Smooth muscle cell (in vitro differentiated cells): ENCODE results near the gene MYLK. TPM values are rescaled to one million over a fixed set of nuclear protein-coding genes. Genes with fewer than 3 reads are reported as not detected.
A peak's percentile ranks its signal among the peaks of the same experiment; 100 is the strongest.

Experiments
- DNase-seq: peaks from one replicate; lab custom pipeline; 2025; ENCODE audit not compliant: unreplicated experiment; lab: John Stamatoyannopoulos, UW
- H2AFZ ChIP-seq: fragments of 200-600 bp; sonication (generic); 2 replicates; pipeline ENCODE4 v1.6.0; 2016; ENCODE audit warnings: antibody characterized with exemption, low read depth, mild to moderate bottlenecking
- H3F3A ChIP-seq: fragments of 200-600 bp; sonication (generic); 2 replicates; pipeline ENCODE4 v1.6.0; 2017; ENCODE audit warnings: antibody characterized with exemption, low read depth
- H3K27ac ChIP-seq: fragments of 200-600 bp; sonication (generic); 2 replicates; pipeline ENCODE4 v1.5.1; 2016; ENCODE audit warnings: low read depth, mild to moderate bottlenecking
- H3K27me3 ChIP-seq: fragments of 200-600 bp; sonication (generic); 2 replicates; pipeline ENCODE4 v1.6.1; 2016; ENCODE audit warnings: low read depth, mild to moderate bottlenecking
- H3K36me3 ChIP-seq: fragments of 200-600 bp; sonication (generic); 2 replicates; pipeline ENCODE4 v1.5.1; 2016; ENCODE audit warnings: low read depth
- H3K4me1 ChIP-seq: fragments of 200-600 bp; sonication (generic); 2 replicates; pipeline ENCODE4 v1.5.1; 2016; ENCODE audit warnings: low read depth
- H3K4me2 ChIP-seq: fragments of 200-600 bp; sonication (generic); 2 replicates; pipeline ENCODE4 v1.6.0; 2016; ENCODE audit warnings: mild to moderate bottlenecking
- H3K4me3 ChIP-seq: fragments of 200-600 bp; sonication (generic); 2 replicates; pipeline ENCODE4 v1.5.1; 2016; ENCODE audit warnings: mild to moderate bottlenecking
- H3K79me2 ChIP-seq: fragments of 200-600 bp; sonication (generic); 2 replicates; pipeline ENCODE4 v1.6.0; 2016; ENCODE audit warnings: low read depth, mild to moderate bottlenecking
- H3K9ac ChIP-seq: fragments of 200-600 bp; sonication (generic); 2 replicates; pipeline ENCODE4 v1.6.0; 2016; ENCODE audit warnings: low read depth
- H3K9me3 ChIP-seq: fragments of 200-600 bp; sonication (generic); replicated peaks from 2 replicates; pipeline ENCODE4 v1.5.1; 2016; ENCODE audit warnings: low read depth
- H4K20me1 ChIP-seq: fragments of 200-600 bp; sonication (generic); 2 replicates; pipeline ENCODE4 v1.6.0; 2016; ENCODE audit warnings: low read depth
- WGBS: methylation state at CpG from one replicate; pipeline ENCODE4 v1.1.7; 2016; ENCODE audit warnings: low lambda C conversion rate; 5-methylcytosine and 5-hydroxymethylcytosine counted together
- polyA plus RNA-seq: library from polyadenylated mRNA; unstranded; fragments of >200 nt; fragmentation: Nextera tagmentation; extraction: Ambion mirVana; gene quantifications from 2 replicates; pipeline ENCODE4 v1.2.1, GENCODE V29; 2016
- total RNA-seq: library from RNA; depleted of rRNA; stranded (reverse); fragments of >200 nt; gene quantifications from 2 replicates; pipeline ENCODE4 v1.2.3, GENCODE V29; 2014
- TF ChIP-seq, protein P1 (sequence below): fragments of 200-600 bp; sonication (generic); IDR thresholded peaks from 2 replicates; pipeline ENCODE4 v1.5.1; 2017; ENCODE audit warnings: borderline replicate concordance, mild to moderate bottlenecking, antibody characterized with exemption; ENCODE audit not compliant: insufficient read depth, poor library complexity, severe bottlenecking

MYLK gene
- total and polyA plus RNA-seq, 2 experiments from 2014 or later: 13.6 to 25.5 TPM

- H3K27me3 ChIP-seq: no peaks in the 10 kb centered on the region
- H4K20me1 ChIP-seq: no peaks in the 10 kb centered on the region
- H3K9me3 ChIP-seq: no peaks in the 10 kb centered on the region
- no peaks in the 10 kb centered on the region for H3K36me3 ChIP-seq
- no peaks in the 10 kb centered on the region for H3K79me2 ChIP-seq
- no peak for DNase-seq
- no peak overlapping the region for H3K4me2 ChIP-seq
- no peak overlapping the region for H3K27ac ChIP-seq
- H3K9ac ChIP-seq: no peak overlapping the region
- no peak overlapping the region for H2AFZ ChIP-seq
- H3K4me1 ChIP-seq: no peaks in the 10 kb centered on the region
- no peak overlapping the region for H3K4me3 ChIP-seq
- H3F3A ChIP-seq: no peaks in the 10 kb centered on the region
- TF ChIP-seq, protein P1, sequence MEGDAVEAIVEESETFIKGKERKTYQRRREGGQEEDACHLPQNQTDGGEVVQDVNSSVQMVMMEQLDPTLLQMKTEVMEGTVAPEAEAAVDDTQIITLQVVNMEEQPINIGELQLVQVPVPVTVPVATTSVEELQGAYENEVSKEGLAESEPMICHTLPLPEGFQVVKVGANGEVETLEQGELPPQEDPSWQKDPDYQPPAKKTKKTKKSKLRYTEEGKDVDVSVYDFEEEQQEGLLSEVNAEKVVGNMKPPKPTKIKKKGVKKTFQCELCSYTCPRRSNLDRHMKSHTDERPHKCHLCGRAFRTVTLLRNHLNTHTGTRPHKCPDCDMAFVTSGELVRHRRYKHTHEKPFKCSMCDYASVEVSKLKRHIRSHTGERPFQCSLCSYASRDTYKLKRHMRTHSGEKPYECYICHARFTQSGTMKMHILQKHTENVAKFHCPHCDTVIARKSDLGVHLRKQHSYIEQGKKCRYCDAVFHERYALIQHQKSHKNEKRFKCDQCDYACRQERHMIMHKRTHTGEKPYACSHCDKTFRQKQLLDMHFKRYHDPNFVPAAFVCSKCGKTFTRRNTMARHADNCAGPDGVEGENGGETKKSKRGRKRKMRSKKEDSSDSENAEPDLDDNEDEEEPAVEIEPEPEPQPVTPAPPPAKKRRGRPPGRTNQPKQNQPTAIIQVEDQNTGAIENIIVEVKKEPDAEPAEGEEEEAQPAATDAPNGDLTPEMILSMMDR: no peak
Observed at GRCh38 chr3:123862152-123862551, 22.0 kb downstream of the MYLK start.

DNA sequence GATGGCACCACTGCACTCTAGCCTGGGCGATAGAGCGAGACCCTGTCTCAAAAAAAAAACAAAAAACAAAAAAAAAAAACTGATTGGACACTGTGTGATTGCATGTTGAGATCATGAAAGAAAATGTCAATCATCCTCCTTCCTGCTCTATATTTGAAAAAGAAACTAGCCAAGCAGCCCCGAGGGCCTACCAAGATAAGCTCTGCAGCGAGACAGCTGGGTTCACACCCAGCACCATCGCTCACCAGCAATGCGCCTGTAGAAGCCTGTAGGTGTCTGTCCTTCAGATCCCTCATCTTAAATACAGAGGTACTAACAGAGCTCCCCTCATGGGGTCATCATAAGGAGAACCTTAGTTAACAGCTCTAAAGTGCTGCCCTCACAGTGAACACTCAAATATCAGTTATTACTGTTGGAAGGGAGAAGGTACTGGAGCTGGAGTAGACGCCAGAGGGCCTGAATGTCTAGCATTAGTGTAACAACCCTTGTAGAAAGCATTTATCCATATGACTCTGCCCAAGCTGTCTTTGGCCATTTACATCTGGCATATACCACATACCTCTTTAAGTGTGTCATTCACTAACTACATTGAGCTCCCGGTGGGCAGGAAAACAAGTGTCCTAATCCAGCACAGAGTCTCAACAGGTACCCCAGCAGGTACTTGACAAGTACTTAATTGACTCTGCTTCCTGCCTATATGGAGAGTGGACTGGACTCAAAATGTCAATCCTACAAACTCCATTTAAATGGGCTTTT lies 22.9 kb downstream of the MYLK start:
- Histone ChIP-seq H3K9me3 (no peaks in the 10 kb centered on the region), H3K27ac (peak overlapping the region; percentile 29), H3K27me3 (no peaks in the 10 kb centered on the region), H2AFZ (no peak overlapping the region), H3K4me2 (no peak overlapping the region), H3K4me3 (no peak overlapping the region), H3F3A (no peaks in the 10 kb centered on the region), H3K9ac (no peak overlapping the region), H3K79me2 (no peaks in the 10 kb centered on the region), H4K20me1 (no peaks in the 10 kb centered on the region), H3K4me1 (no peaks in the 10 kb centered on the region), H3K36me3 (no peaks in the 10 kb centered on the region)
- 78% methylated on average over 8 of the region's 8 CpGs for WGBS
- no peak for DNase-seq
- TF ChIP-seq, protein P1: no peak

GRCh38 chr3:123859177-123859576 lies 25.0 kb downstream of the MYLK start:
- 3% methylated on average over 1 of the region's 1 CpG for WGBS
- H3K4me2 ChIP-seq: peak overlapping the region; percentile 55
- TF ChIP-seq, protein P1: no peak
- no peaks in the 10 kb centered on the region for H3K79me2 ChIP-seq
- no peak overlapping the region for H2AFZ ChIP-seq
- no peaks in the 10 kb centered on the region for H3K27me3 ChIP-seq
- no peaks in the 10 kb centered on the region for H4K20me1 ChIP-seq
- peak overlapping the region; percentile 77 for H3K27ac ChIP-seq
- DNase-seq: no peak
- no peaks in the 10 kb centered on the region for H3K9me3 ChIP-seq
- no peaks in the 10 kb centered on the region for H3K36me3 ChIP-seq
- no peaks in the 10 kb centered on the region for H3K4me1 ChIP-seq
- H3K9ac ChIP-seq: no peak overlapping the region
- H3F3A ChIP-seq: no peaks in the 10 kb centered on the region
- H3K4me3 ChIP-seq: no peak overlapping the region

DNA sequence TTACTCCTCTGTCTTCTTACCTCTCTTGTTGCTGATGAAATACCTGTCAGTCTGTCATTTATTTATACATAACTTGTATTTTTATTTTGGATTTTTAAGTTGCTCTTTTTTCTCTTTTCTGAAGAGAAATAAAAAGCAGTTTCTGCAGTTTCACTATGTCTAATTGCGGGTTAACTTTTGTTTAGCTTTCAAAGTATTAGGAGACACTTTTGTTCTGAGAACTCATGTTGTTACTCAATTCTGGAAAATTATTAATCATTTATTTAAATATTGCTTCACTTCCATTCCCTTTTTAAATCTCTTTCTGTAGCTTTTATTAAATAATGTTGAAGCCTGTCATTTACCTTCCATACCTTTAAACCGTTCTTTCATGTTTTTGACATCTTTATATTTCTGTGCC lies 29.2 kb downstream of the MYLK start:
- Histone ChIP-seq H3K9me3 (no peaks in the 10 kb centered on the region), H3K36me3 (no peaks in the 10 kb centered on the region), H3K27me3 (no peaks in the 10 kb centered on the region), H3K27ac (no peak overlapping the region), H3K4me3 (no peak overlapping the region), H3F3A (no peaks in the 10 kb centered on the region), H2AFZ (no peak overlapping the region), H3K9ac (no peak overlapping the region), H3K4me2 (no peak overlapping the region), H3K4me1 (no peaks in the 10 kb centered on the region), H3K79me2 (no peaks in the 10 kb centered on the region), H4K20me1 (no peaks in the 10 kb centered on the region)
- TF ChIP-seq, protein P1: no peak
- WGBS: 93% methylated on average over 2 of the region's 2 CpGs
- no peak for DNase-seq
